Measurements from ENCODE around the gene HOXA9.

DNA sequence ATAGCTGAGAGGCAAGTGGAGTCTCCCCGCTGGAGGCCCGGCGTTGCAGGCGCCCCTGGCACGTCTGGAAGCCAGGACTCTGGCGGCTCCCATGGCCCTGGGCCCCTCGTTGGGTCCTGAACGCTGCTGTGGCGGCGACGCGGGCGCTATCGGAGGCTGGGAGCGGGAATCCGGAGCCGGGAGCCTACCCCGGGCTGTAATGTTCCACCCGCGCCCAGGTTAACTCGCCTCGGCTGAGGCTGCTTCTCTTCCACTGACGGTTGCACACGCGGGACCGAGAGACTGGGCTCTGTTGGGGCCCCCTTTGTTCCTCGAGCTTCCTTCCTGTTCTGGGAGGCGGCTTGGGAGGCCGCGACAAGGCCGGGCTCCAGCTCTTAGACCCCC, 20.6 kb downstream of the HOXA9 start:
- no peak for TF ChIP-seq JUND (IDR thresholded peaks at IDR 0.05)
- no peak for TF ChIP-seq CTCF (IDR thresholded peaks at IDR 0.05 in 2 of 3, conservative IDR thresholded peaks at IDR 0.05 in 1 of 3; ENCODE audit: borderline replicate concordance in 1 of 3, insufficient read depth in 1 of 3, low read depth in 2 of 3, low read length in 2 of 3)
- TF ChIP-seq SIN3A (IDR thresholded peaks at IDR 0.05; ENCODE audit: low read depth) = no peak
- TF ChIP-seq CBX3 (IDR thresholded peaks at IDR 0.05; ENCODE audit: low read depth) = no peak
- TF ChIP-seq, protein P1, sequence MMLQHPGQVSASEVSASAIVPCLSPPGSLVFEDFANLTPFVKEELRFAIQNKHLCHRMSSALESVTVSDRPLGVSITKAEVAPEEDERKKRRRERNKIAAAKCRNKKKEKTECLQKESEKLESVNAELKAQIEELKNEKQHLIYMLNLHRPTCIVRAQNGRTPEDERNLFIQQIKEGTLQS (IDR thresholded peaks at IDR 0.05) = no peak
- TF ChIP-seq TCF7L2 (IDR thresholded peaks at IDR 0.05; ENCODE audit: borderline replicate concordance, extremely low read depth, insufficient read depth, insufficient read length) = no peak
- TF ChIP-seq POLR2A (IDR thresholded peaks at IDR 0.05; ENCODE audit: borderline replicate concordance, extremely low read depth, insufficient read depth, insufficient read length) = no peak
